DMS53 (cell line): ENCODE results near the gene ALG14.
A peak's percentile ranks its signal among the peaks of the same experiment; 100 is the strongest.

Experiments
- DNase-seq: peaks from one replicate; lab custom pipeline; 2025; lab: John Stamatoyannopoulos, UW

The ALG14 gene

GRCh38 chr1:94927405-94928175 lies 145.2 kb downstream of the ALG14 start:
- peak; percentile 93 for DNase-seq

- DNase-seq: peak; percentile 99
Measured at GRCh38 chr1:94926915-94927404, 145.8 kb downstream of the ALG14 start, which contains the start of gene CNN3. Gene CNN3, minus strand, starts transcription at chr1:94927110. Its CDS starts 216 bp downstream, at chr1:94926894.

DNA sequence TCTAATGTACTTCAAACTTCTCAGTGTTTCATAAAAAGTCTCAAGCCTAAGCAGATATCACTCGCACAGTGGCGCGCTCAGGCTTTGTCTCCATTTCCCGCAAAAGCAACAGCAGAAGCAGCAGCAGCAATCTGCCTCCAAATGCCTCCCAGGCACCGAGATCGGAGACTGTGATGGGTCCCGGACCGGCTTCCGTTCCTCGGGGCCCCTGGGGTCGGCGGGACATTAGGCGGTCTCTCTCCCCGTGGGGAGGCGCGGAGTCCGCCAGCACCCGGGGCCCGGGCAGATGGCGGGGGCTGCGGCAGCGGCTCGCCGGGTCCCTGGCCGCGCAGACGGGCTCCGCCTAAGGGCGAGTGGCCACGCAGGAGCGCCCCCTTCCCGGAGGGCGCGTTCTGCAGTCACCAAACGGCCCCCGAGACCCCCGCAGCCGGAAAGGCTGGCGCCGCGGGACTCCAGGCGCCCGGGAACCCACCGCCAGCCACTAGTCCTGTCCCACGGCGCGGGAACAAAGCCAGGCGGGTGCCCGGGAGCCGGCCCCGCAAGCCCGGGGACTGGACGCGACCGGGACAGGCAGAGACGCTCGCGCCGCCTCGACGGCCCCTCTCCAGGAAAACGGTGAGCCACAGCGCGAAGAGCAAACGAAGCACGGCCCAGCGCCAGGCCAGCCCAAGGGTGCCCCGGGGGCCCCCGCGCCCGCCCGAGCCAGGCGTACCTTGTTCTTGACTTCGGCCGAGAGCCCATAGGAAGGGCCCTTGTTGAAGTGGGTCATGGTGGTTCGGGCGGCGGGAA lies 146.4 kb downstream of the ALG14 start:
- peak; percentile 89 for DNase-seq

DNA sequence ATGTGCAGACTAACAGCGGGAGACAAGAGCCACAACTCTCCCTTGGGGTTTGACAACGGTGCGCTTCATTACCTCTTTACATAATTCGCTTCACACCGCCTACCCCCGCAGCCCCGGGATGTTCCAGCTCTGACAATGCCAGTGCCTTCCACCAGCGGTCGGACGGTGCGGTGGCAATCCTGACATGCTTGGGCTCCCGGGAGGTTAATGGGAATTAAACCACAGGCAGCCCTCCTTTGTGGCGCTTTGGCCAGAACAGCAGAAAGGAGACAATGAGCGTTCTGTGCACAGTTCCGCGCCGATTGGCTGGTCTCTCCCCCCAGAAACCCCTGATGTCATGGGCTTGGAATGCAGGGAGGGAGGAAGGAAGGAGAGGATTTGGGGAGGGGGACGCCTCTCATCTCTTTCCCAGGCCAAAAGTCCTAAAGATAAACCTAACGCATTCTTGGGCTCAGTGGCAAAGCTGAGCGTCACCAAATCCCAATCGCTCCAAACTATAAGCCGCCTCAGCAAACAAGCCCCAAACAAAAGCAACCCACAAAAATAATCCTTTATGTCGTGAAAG lies 147.1 kb downstream of the ALG14 start:
- DNase-seq: peak; percentile 68

DNA sequence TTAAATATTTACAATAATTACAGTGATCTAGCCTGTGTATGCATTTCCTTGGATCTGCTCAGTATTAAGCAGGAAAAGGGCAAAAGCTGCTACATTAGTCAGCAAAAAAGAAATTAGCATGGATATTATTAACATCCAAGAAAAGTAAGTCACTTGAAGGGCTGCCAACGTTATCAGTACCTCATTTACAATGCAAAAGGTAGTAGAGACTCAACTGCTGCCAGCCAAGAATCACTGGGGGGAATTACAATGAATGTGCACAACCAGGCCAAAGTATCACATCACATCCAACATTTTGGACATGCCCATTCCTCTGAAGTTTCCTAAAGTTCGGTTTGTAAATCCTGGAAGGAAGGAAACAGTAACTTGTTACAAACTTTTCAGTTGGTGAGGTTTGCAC lies 147.7 kb downstream of the ALG14 start:
- DNase-seq: no peak
